Measurements from ENCODE around the gene DUSP7.
A peak's percentile ranks its signal among the peaks of the same experiment; 100 is the strongest.
"Not testable (repeated sequence)": the region's sequence is repeated elsewhere in the genome, so short reads cannot be mapped to it uniquely, and the experiment has no call there.

DUSP7 gene

DNA sequence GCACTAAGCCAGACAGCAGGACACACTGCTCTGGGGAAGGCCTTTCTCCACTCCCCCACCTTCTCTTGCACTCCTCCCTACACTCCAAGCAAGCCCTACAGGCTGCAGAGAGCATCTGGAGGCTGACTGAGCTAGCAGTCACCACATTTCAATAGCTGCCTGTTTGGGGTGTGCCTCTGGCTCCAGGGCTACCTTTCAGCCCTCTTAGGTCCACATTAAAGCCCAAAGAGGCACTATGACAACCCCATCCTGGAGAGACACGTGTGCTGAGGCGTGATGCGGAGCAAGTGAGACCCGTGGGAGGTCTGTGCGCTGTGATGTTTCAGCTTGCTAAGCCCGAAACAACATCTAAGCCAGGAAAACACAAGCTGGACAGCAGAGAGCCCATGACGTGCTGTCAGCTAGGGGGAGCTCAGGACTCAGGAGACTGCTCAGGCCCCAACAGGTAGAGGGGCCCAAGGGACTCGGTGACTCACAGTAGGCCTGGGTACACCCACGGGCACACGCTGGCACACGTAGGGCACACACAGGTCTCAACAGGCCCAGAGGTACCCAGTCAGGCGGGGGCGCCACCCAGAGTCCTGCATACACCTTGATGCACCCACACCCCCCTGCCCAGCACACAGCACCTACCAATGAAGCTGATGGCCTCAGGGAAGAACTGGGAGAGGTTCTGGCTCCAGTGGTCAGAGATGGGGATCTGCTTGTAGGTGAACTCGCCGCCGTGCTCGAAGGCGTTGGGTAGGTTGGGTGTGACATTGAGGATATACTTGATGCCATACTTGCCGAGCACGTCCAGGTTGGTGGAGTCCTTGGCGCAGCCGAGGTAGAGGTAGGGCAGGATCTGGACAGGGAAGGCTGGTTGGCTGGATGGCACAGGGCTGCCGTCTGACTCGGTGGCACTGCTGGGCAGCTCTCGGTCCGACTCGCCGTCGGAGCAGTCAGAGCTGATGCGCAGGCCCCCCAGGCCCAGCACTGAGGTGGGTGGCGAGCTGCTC lies 2.8 kb downstream of the DUSP7 start:
- Mint-ChIP-seq H3K9me3 (no peaks in the 10 kb centered on the region), H3K27me3 (ENCODE audit: low read depth) (no peaks in the 10 kb centered on the region), H3K27ac (peak overlapping the region; percentile 95), H3K36me3 (ENCODE audit: low read depth) (peaks cover 40% of the 10 kb centered on the region), H3K4me1 (ENCODE audit: low read depth) (peaks cover 38% of the 10 kb centered on the region), H3K4me3 (peak overlapping the region; percentile 88)
- DNase-seq (ENCODE audit: low spot score) = peak; percentile 33

DNA sequence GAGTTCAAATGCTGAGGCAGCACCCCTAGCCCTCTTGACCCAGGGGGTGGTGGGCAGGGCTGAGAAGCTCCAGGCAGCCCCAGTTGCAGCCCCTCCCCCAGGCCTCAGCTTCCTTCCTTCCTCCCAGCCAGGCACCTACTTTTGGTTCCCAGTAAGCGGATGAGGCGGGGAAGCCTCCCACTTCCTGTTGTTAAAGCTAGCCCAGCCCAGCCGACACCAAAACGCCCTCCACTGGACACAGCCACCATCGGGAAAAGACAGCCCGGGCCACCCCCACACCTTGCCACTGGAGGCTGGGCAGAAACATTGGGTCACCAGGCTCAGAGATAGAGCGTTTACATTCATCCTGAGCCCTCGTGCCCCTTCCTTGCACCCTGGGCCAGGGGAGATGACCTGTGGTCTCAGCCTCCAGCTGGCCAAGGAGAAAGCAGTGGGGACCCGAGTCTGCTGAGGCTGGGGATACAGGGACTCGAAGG lies 3.5 kb downstream of the DUSP7 start:
- H3K4me1 Mint-ChIP-seq (ENCODE audit: low read depth) = peaks cover 38% of the 10 kb centered on the region
- H3K36me3 Mint-ChIP-seq (ENCODE audit: low read depth) = peaks cover 40% of the 10 kb centered on the region
- H3K4me3 Mint-ChIP-seq = peak overlapping the region; percentile 88

DNA sequence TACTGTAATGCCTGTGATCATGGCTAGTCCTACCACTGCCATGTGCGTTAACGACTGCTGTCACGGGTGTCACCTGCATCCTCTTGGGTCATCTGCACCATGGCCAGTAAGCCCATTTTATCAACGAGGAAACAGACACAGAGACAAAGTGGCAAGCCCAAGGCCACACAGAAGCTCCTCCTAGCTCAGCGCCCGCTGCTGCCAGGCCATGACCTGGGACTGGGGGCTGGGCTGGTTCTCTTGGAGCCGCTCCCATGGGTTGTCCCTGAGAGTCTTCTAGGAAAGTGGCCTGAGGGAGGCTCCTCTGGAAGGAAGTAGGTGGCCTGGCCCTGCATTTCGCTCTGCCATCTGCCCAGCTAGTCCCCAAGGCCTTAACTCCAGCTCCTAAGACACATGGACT lies 4.9 kb downstream of the DUSP7 start:
- H3K36me3 Mint-ChIP-seq (ENCODE audit: low read depth) = peaks cover 40% of the 10 kb centered on the region
- peaks cover 31% of the 10 kb centered on the region for H3K4me1 Mint-ChIP-seq (ENCODE audit: low read depth)
- no peaks in the 10 kb centered on the region for H3K27me3 Mint-ChIP-seq (ENCODE audit: low read depth)
- DNase-seq (ENCODE audit: low spot score) = no peak
- H3K9me3 Mint-ChIP-seq = no peaks in the 10 kb centered on the region
- peak overlapping the region; percentile 83 for H3K27ac Mint-ChIP-seq
- peak overlapping the region; percentile 88 for H3K4me3 Mint-ChIP-seq

More for the DNA sequence above, 3.5 kb downstream of the DUSP7 start:
- DNase-seq (ENCODE audit: low spot score) = peak; percentile 57
- Mint-ChIP-seq H3K27me3 (ENCODE audit: low read depth) (no peaks in the 10 kb centered on the region), H3K27ac (peak overlapping the region; percentile 95), H3K9me3 (no peaks in the 10 kb centered on the region)

DNA sequence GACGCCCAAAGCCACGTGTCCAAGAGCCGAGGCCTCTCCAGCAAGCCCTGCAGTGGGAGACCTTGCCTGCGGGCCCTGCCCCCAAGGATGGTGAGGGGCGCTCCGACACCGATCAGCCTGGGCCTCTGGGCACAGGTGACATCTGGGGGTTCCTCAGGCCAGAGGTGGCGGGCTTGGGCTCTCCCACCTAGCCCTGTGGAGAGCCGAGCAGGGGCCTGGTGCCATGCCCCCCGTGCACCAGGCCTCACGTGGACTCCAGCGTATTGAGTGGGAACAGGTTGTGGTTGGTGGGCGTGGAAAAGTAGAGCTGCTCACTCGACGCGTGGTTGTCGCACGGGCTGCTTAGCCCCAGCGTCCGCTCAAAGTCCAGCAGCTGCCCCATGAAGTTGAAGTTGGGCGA lies 5.8 kb downstream of the DUSP7 start:
- peak overlapping the region; percentile 15 for H3K4me3 Mint-ChIP-seq
- no peaks in the 10 kb centered on the region for H3K27me3 Mint-ChIP-seq (ENCODE audit: low read depth)
- H3K4me1 Mint-ChIP-seq (ENCODE audit: low read depth) = peaks cover 31% of the 10 kb centered on the region
- peaks cover 40% of the 10 kb centered on the region for H3K36me3 Mint-ChIP-seq (ENCODE audit: low read depth)
- no peak for DNase-seq (ENCODE audit: low spot score)
- no peak overlapping the region for H3K27ac Mint-ChIP-seq
- no peaks in the 10 kb centered on the region for H3K9me3 Mint-ChIP-seq

DNA sequence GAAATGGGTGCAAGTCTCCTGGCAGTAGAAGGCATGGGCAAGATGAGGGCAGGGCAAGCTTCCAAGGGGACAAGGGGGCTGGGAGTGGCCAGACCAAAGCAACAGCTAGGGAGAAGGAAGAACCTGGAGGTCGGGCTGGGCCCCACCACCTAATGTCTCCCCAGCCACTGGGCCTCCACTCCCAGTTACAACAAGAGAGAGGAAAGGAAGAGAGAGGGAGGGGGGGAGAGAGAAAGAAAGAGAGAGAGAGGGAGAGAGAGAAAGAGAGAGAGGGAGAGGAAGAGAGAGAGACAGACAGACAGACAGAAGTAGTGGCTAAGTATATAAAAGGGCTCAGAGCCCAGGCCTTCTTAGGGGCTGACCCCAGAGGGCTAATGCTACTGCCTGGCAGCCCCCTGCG lies 6.9 kb downstream of the DUSP7 start:
- Mint-ChIP-seq H3K9me3 (no peaks in the 10 kb centered on the region), H3K36me3 (ENCODE audit: low read depth) (peaks cover 36% of the 10 kb centered on the region), H3K27ac (peak overlapping the region; percentile 39), H3K27me3 (ENCODE audit: low read depth) (no peaks in the 10 kb centered on the region), H3K4me1 (ENCODE audit: low read depth) (peaks cover 29% of the 10 kb centered on the region), H3K4me3 (no peak overlapping the region)
- no peak for DNase-seq (ENCODE audit: low spot score)

DNA sequence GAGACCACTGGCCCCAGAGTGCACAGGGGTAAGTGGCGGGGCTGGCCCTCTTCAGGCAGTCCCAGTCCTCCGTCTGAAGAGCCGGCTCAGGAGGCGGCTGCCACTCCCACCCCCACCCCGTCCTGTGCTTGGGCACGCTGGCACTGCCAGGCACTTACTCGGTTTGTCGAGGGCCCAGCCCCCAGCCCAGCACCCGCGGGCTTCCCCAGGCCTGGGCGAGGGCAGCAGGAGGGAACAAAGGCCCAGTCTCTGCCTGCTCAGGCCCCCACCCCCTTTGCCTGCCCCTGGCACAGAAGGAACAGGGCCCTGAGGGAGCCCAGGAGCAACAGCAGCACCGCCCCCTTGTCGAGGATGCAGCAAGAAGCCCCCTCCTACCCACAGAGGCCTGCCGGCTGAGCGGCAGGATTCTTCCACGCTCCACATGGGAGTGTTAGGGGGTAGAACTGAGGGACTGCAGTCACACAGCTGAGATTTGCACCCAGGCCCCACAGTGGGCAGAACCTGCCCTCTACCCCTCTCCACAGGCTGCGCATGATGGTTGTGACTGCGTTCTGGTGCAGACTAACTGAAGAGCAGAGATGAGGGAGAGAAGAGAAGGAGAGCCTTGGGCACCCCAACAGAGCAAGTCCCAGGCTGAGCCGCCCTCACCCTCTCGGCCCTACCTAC lies 8.9 kb downstream of the DUSP7 start:
- Mint-ChIP-seq H3K36me3 (ENCODE audit: low read depth) (peaks cover 19% of the 10 kb centered on the region), H3K9me3 (no peaks in the 10 kb centered on the region), H3K27ac (no peak overlapping the region), H3K4me1 (ENCODE audit: low read depth) (peaks cover 8% of the 10 kb centered on the region), H3K27me3 (ENCODE audit: low read depth) (no peaks in the 10 kb centered on the region), H3K4me3 (no peak overlapping the region)
- no peak for DNase-seq (ENCODE audit: low spot score)

DNA sequence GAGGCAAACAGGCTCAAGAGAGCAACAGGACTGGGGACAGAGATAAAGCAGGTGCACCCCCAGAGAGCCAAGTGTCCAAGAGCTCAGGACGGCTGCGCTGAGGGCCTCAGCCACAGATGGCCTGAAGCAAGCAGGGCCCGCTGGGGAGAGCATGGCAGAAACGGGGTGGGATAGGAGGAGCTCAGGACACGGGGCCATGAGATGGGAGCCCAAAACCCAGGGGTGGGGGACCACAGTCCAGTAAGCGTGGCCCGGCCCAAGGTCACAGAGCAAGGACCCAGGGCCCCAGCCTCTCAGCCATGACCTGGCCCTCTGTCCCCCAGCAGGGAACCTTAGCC lies 9.5 kb downstream of the DUSP7 start:
- Mint-ChIP-seq H3K36me3 (ENCODE audit: low read depth) (peaks cover 16% of the 10 kb centered on the region), H3K4me3 (no peak overlapping the region), H3K9me3 (no peaks in the 10 kb centered on the region), H3K4me1 (ENCODE audit: low read depth) (peaks cover 2% of the 10 kb centered on the region), H3K27me3 (ENCODE audit: low read depth) (peaks cover 3% of the 10 kb centered on the region), H3K27ac (peak overlapping the region; percentile 20)
- no peak for DNase-seq (ENCODE audit: low spot score)

DNA sequence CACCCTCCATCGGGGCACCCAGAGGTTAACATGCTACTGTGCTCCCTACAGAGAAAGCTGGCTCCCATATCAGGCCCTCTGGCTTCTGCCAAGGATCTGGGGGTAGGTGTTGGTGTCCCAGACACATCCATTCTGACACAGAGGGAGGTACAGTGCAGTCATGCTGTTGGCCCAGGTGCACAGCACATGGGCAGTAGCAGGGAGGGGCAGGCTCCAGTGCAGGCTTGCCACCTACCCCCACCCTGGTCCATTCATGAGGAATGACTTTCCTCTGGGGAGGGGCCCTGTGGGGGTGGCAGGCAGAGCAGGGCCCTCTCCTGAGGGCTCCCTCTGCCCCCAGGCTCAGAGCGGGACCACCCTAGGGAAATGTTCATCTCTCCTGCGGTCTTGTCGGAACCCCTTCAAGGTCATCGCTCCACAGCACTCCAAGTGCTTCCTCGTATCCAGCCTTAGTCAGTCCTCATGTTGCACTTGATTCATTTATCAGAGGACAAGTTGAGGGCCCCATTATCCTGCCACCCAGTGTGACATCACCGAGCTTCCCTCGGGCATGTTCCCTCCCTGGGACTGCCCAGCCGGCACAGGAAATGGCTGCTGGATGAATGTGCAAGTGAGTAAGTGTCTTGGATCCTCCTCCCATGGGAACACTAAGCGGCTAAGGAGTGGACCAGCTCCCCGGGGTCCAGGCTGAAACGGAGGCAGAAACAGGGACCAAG lies 10.0 kb downstream of the DUSP7 start:
- Mint-ChIP-seq H3K4me1 (ENCODE audit: low read depth) (no peaks in the 10 kb centered on the region), H3K36me3 (ENCODE audit: low read depth) (peaks cover 13% of the 10 kb centered on the region), H3K9me3 (no peaks in the 10 kb centered on the region), H3K27me3 (ENCODE audit: low read depth) (peaks cover 5% of the 10 kb centered on the region), H3K27ac (peak overlapping the region; percentile 20), H3K4me3 (no peak overlapping the region)
- DNase-seq (ENCODE audit: low spot score) = no peak

- no peak for DNase-seq (ENCODE audit: low spot score)
- H3K4me1 Mint-ChIP-seq (ENCODE audit: low read depth) = no peaks in the 10 kb centered on the region
- H3K4me3 Mint-ChIP-seq = no peak overlapping the region
- peaks cover 5% of the 10 kb centered on the region for H3K27me3 Mint-ChIP-seq (ENCODE audit: low read depth)
- no peak overlapping the region for H3K27ac Mint-ChIP-seq
- no peaks in the 10 kb centered on the region for H3K9me3 Mint-ChIP-seq
- H3K36me3 Mint-ChIP-seq (ENCODE audit: low read depth) = peaks cover 6% of the 10 kb centered on the region
These were observed 11.3 kb downstream of the DUSP7 start for GRCh38 chr3:52044869-52045619.

DNA sequence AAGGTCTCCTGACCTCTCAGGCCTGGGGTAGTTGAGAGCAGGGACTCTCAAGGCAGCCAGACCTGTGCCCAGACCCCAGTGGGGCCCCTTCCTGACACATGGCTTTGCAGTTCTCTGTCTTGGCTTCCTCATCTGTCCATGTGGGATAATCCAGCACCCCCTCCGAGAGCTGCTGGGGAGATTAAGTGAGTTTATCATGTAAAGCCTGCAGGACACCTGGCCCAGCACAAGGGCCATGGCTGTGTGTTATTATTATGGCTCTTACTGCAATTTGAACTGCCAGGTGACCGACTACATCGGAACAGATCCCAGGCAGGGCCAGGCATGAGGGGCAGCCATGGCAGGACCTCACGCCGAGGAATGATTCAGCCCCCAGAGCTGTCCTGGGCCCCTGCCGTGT lies 12.6 kb downstream of the DUSP7 start:
- H3K4me1 Mint-ChIP-seq (ENCODE audit: low read depth) = no peaks in the 10 kb centered on the region
- no peaks in the 10 kb centered on the region for H3K9me3 Mint-ChIP-seq
- H3K4me3 Mint-ChIP-seq = no peak overlapping the region
- H3K27me3 Mint-ChIP-seq (ENCODE audit: low read depth) = peaks cover 5% of the 10 kb centered on the region
- H3K36me3 Mint-ChIP-seq (ENCODE audit: low read depth) = no peaks in the 10 kb centered on the region
- no peak overlapping the region for H3K27ac Mint-ChIP-seq
- DNase-seq (ENCODE audit: low spot score) = no peak

DNA sequence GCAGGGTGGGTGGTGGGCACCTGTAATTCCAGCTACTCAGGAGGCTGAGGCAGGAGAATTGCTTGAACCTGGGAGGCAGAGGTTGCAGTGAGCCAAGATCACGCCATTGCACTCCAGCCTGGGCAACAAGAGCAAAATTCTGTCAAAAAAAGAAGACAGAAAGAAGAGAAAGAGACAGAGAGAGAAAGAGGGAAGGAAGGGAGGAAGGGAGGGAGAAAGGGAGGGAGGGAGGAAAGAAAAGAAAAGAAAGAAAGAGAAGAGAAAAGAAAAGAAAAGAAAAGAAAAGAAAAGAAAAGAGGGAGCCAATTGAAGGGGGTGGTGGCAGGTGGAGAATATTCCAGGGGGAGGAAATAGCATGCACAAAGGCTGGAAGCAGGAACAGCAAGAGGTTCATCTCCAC lies 13.3 kb downstream of the DUSP7 start:
- DNase-seq (ENCODE audit: low spot score); H3K27ac Mint-ChIP-seq; H3K4me1 Mint-ChIP-seq (ENCODE audit: low read depth); H3K9me3 Mint-ChIP-seq; H3K4me3 Mint-ChIP-seq; H3K36me3 Mint-ChIP-seq (ENCODE audit: low read depth); H3K27me3 Mint-ChIP-seq (ENCODE audit: low read depth): not testable (repeated sequence)

DNA sequence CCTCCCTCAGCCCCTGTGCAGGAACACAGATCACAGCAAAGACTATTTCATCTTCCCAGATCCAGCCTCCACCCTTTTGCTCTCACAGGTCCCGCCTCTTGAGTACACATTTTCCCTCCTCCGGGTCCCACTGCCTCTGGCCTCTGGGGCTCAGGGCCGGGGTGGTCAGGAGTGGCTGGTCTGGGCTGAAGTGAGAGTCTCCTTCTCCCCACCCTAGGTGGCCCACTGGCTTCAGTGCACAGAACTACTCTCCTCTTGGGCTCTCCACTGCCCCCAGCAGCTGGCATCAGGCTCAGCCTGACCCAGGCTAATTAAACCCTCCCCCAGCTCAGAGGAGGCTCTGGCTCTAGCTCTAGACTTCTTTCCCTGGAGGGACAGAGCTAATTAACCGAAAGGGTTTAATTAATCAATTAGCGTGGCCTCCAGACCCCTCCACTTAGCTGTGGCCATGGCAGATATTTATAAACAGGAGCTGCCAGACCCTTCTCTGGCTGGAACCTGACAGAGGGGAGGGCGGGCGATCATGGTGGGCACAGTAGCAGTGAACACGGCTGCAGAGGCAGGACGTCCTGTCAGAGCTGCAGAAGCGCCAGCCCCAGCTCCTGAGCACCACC lies 15.1 kb downstream of the DUSP7 start:
- Mint-ChIP-seq H3K4me1 (ENCODE audit: low read depth) (no peaks in the 10 kb centered on the region), H3K27ac (no peak overlapping the region), H3K36me3 (ENCODE audit: low read depth) (no peaks in the 10 kb centered on the region)

GRCh38 chr3:52040600-52040999 lies 15.8 kb downstream of the DUSP7 start:
- no peaks in the 10 kb centered on the region for H3K9me3 Mint-ChIP-seq
- H3K27ac Mint-ChIP-seq = no peak overlapping the region
- no peaks in the 10 kb centered on the region for H3K36me3 Mint-ChIP-seq (ENCODE audit: low read depth)
- no peak overlapping the region for H3K4me3 Mint-ChIP-seq
- no peak for DNase-seq (ENCODE audit: low spot score)
- H3K4me1 Mint-ChIP-seq (ENCODE audit: low read depth) = no peaks in the 10 kb centered on the region
- H3K27me3 Mint-ChIP-seq (ENCODE audit: low read depth) = peaks cover 5% of the 10 kb centered on the region

More for the DNA sequence above, 15.1 kb downstream of the DUSP7 start:
- Mint-ChIP-seq H3K27me3 (ENCODE audit: low read depth) (peaks cover 5% of the 10 kb centered on the region), H3K4me3 (no peak overlapping the region), H3K9me3 (no peaks in the 10 kb centered on the region)
- DNase-seq (ENCODE audit: low spot score) = no peak
